Epithelial cell of proximal tubule (primary cell): ENCODE measurements around the gene ACADVL. TPM values are rescaled to one million over a fixed set of nuclear protein-coding genes. Genes with fewer than 3 reads are reported as not detected.

Source experiments
- DNase-seq: peaks from one replicate; pipeline ENCODE4 v3.0.0-alpha.2; 2011; ENCODE audit warnings: low read depth
- H3K4me3 ChIP-seq: 2 replicates; pipeline ENCODE4 v1.5.1; 2011; ENCODE audit warnings: low read depth, mild to moderate bottlenecking, low read length
- total RNA-seq: library from RNA; depleted of rRNA; stranded (reverse); fragments of >200 nt; gene quantifications from 2 replicates; pipeline ENCODE4 v1.2.3, GENCODE V29; 2015
- TF ChIP-seq, protein P1 (sequence below): conservative IDR thresholded peaks from 2 replicates; pipeline ENCODE4 v1.5.1; 2012; ENCODE audit warnings: low read depth, mild to moderate bottlenecking, low read length

Gene ACADVL
- total RNA-seq, 1 donor from 2014 or later = 573 TPM

DNA sequence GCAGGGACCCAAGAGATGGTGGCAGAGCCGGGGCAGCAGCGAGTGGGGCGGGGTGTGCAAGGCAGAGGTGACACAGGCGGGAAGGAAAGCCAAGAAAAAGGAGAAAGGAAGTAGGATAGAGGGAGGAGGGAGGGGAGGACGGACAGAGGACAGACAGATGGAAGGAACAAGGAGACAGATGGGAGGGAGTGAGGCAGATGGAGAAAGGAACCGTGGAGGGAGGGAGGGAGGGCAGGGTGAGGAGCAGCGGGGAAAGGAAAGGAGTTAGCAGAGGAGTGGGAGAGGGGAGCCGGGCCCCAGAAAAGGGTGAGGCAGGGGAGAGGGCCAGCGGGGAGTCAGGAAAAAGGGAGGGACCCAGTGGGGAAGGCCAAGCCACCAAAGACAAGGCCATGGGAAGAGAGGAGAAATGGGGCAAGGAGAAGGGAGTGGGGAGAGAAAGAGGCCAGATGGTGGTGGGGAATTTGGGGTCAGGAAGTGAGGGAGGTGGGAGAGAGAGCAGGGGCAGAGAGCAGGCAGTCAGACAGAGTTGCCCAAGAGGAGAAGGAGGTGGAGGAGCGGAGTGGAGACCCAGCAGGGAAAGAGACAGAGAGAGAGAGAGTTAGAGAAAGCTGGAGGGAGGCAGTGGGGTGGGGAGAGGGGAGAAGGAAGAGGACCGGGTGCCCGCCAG, 27.3 kb upstream of the ACADVL start:
- TF ChIP-seq, protein P1, sequence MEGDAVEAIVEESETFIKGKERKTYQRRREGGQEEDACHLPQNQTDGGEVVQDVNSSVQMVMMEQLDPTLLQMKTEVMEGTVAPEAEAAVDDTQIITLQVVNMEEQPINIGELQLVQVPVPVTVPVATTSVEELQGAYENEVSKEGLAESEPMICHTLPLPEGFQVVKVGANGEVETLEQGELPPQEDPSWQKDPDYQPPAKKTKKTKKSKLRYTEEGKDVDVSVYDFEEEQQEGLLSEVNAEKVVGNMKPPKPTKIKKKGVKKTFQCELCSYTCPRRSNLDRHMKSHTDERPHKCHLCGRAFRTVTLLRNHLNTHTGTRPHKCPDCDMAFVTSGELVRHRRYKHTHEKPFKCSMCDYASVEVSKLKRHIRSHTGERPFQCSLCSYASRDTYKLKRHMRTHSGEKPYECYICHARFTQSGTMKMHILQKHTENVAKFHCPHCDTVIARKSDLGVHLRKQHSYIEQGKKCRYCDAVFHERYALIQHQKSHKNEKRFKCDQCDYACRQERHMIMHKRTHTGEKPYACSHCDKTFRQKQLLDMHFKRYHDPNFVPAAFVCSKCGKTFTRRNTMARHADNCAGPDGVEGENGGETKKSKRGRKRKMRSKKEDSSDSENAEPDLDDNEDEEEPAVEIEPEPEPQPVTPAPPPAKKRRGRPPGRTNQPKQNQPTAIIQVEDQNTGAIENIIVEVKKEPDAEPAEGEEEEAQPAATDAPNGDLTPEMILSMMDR = no peak

DNA sequence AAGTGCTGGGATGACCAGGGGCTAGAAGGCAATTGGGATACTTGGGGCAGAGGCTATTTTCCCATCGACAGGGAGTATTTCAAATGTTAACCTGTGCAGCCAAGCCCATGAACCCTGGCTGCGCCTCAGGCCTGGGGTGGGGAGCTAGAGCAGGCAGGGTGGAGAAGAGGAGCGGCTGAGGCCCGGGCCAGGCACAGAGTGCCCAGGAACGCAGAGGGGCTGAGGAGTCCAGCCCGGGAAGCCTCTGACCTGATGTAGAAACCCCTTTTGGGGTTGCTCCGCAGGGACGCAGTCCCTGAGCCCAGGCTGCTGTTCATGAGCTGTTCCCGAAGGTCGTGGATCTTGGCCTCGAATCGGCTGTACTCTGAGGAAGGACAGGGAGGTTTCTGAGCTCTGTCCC, 23.8 kb upstream of the ACADVL start:
- no peak overlapping the region for H3K4me3 ChIP-seq
- TF ChIP-seq, protein P1 = no peak
- no peak for DNase-seq

More for the DNA sequence above, 27.3 kb upstream of the ACADVL start:
- no peak overlapping the region for H3K4me3 ChIP-seq
- DNase-seq = no peak

DNA sequence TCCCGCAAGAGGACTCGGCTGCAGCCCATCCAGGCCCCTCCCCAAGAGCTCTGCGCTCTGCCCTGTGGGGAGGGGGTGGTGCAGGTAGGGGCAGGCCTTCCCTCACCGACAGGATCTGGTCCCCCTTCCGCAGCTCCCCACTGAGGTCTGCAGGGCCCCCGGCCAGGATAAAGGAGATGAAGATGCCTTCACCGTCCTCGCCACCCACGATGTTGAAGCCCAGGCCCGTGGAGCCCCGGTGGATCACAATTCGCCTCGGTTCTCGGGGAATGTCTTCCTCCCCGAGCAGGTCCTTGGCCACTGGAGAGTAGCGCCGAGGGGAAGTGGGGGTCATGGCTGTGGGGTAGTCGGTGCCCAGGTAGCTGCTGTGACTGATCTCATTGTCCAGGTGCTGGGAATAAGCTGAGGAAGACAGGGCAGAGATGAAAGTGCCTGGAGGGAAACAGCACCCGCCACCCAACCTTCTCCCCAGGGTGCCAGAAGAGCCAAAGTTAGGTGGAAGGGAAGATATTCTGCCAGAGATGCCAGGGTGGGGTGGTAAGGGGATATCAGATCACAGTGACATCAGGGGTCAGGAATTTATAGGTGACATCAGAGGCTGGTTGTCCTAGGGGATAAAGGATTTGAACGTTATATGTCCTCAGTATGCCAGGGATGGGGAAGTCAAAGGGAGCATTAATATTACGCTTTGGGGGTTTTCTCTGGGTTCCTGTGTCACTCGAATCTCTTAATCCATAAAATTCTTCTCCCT, 22.9 kb upstream of the ACADVL start:
- no peak overlapping the region for H3K4me3 ChIP-seq
- TF ChIP-seq, protein P1 = no peak
- no peak for DNase-seq

DNA sequence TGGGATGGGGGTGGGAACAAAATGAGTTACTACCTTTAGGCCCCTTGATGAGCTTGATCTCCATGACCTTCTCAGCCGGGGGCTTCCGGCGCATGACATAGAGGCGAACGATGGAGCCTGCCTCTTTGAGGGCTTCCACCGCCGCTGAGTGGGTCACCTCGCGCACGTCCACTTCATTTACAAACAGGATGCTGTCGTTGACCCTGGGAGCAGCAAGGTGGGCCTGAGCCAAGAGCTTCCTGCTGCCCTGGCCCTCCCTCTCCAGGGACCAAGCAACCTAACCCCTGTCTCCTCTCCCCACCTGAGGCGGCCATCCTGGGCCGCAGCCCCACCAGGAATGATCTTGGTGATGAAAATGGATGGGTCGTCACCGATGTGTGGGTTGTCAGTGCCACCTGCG, 16.3 kb upstream of the ACADVL start:
- DNase-seq = no peak
- TF ChIP-seq, protein P1 = no peak
- H3K4me3 ChIP-seq = no peak overlapping the region

DNA sequence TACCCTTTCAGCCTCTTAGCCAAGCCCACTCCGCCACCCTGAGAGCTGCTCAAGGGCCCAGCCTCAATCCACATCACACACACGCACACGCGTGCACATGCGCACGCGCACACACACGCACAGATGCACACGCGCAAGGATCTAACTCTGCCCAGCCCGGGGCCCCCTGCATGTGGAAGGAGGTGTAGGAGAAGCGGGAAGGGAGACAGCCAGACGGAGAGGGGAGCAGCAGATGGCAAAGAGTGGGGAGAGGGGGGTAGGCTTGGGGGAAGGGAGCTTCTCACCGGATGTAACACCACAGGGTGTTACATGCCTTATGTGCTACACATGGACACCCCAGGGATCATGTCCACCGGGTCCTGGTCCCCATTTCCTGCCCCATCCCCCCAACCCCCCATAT, 15.4 kb upstream of the ACADVL start:
- TF ChIP-seq, protein P1 = no peak
- no peak overlapping the region for H3K4me3 ChIP-seq
- no peak for DNase-seq

DNA sequence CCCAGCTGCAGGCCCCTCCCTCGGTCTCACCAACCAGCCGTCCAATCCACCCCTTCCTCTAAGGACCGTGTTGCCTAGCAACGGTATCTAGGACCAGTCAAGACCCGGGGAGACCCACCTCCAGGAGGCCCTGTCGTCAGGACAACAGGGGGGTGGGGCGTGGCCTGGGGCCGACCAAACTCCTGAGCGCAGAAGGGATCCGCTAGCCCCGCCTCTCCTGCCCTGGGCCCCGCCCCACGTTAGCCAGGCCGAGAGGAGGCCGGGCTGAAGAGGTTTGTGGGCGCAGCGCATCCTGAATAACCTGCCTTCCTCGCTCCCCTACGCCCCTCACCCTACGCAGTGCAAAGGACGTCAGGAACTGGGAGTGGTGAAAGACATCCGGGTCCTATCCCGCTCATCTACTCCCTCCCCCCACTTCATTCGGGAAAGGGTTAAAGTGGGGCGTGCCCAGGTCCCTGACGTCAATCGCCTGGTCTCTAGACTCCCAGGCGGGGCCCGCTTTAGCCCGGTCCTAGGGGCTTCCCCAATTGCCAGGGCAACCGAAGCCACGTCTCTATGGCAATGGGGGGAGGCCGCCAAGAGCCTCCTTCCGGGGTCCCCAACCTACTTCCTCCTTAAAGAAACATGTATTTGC, 14.8 kb upstream of the ACADVL start:
- peak overlapping the region; percentile 50 for H3K4me3 ChIP-seq
- TF ChIP-seq, protein P1 = no peak
- no peak for DNase-seq

DNA sequence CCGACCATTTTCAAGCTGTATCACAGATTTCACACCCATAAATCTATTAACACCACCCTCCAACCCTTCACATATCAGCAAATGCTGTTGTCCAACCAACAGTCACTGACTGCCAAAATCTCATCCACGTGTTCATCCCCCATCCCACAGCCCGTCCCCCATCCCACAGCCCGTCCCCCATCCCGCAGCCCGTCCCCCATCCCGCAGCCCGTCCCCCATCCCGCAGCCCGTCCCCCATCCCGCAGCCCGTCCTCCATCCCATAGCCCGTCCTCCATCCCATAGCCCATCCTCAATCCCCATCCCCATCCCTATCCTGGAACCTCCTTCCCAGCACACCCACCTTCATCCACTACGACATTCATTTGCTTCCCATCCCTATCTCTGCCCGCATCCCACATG, 14.2 kb upstream of the ACADVL start:
- H3K4me3 ChIP-seq = peak overlapping the region; percentile 50
- TF ChIP-seq, protein P1 = no peak
- DNase-seq = no peak
